Stimulated activated CD8-positive, alpha-beta memory T cell treated with anti-CD3 and anti-CD28 coated beads, Interleukin-4, amount 100 ng/mL, for 4 hours (primary cell): ENCODE measurements around the gene SMARCC1.
"Not testable (repeated sequence)": the region's sequence is repeated elsewhere in the genome, so short reads cannot be mapped to it uniquely, and the experiment has no call there.

Experiments used
- DNase-seq, 2 donors: peaks; one replicate each; pipeline ENCODE4 v3.0.0-alpha.2; 2020; ENCODE audit warnings: low read depth in 2 of 2, low spot score in 1 of 2

Gene SMARCC1

GRCh38 chr3:47772047-47772446, 9.6 kb downstream of the SMARCC1 start:
- no peak for DNase-seq

GRCh38 chr3:47766186-47766585, 15.5 kb downstream of the SMARCC1 start:
- DNase-seq = no peak

GRCh38 chr3:47762233-47762632, 19.5 kb downstream of the SMARCC1 start:
- DNase-seq = no peak

GRCh38 chr3:47761046-47761445, 20.6 kb downstream of the SMARCC1 start:
- DNase-seq = no peak

- DNase-seq = not testable (repeated sequence)
Measured at GRCh38 chr3:47760207-47760606, 21.5 kb downstream of the SMARCC1 start.

DNA sequence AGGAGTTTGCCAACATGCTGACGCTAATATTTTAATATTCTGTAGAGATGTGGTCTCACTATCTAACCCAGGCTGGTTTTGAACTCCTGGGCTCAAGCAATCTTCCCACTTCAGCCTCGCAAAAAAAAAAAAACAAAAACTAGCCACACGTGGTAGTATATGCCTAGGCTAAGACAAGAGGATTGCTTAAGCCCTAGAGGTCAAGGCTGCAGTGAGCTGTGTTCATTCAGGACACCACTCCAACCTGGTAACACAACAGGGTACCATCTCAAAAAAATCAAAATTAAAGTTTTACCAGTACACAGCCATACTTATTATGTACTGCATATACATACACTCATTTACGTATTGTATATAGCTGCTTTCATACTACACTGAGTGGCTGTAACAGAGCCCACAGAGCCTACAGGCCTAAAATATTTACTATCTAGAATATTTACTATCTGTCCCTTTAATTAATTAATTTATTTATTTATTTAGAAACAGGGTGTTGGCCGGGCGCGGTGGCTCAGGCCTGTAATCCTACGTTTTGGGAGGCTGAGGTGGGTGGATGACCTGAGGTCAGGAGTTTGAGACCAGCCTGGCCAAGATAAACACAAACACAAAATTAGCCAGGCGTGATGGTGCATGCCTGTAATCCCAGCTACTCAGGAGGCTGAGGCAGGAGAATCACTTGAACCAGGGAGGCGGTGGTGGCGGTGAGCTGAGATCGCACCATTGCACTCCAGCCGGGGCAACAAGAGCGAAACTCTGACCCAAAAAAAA, 23.2 kb downstream of the SMARCC1 start:
- DNase-seq = no peak

- no peak for DNase-seq
Measured at GRCh38 chr3:47752716-47753115, 29.0 kb downstream of the SMARCC1 start.

DNA sequence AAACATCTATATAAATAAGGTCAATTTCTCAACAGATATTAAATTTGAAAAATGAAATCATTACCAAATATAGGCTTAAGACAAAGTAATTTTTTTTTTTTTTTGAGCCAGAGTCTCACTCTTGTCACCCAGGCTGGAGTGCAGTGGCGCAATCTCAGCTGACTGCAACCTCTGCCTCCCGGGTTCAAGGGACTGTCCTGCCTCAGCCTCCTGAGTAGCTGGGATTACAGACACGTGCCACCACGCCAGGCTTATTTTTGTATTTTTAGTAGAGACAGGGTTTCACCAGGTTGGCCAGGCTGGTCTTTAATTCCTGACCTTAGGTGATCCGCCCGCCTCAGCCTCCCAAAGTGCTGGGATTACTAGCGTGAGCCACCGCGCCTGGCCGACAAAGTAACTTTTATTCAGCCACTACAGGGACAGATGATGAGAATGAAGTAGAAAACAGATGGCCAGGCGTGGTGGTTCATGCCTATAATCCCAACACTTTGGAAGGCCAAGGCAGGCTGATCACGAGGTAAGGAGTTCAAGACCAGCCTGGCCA, 30.8 kb downstream of the SMARCC1 start:
- DNase-seq = not testable (repeated sequence)

- DNase-seq = no peak
Measured at GRCh38 chr3:47747558-47747957, 34.1 kb downstream of the SMARCC1 start.

GRCh38 chr3:47746264-47746663, 35.4 kb downstream of the SMARCC1 start:
- no peak for DNase-seq

- DNase-seq = no peak
Measured at GRCh38 chr3:47743855-47744254, 37.8 kb downstream of the SMARCC1 start.

DNA sequence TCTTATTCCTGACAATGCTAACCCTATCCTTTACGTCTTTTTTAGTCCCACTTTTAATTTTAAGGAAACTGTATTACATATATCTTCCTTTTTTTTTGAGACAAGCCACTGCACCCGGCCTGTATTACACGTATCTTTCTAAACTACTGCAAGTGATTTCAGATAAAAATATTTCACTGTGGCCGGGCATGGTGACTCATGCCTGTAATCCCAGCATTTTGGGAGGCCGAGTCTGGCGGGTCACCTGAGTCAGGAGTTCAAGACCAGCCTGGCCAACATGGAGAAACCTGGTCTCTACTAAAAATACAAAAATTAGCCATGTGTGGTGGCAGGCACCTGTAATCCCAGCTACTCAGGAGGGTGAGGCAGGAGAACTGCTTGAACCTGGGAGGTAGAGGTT, 38.3 kb downstream of the SMARCC1 start:
- not testable (repeated sequence) for DNase-seq

GRCh38 chr3:47741925-47742324, 39.8 kb downstream of the SMARCC1 start:
- no peak for DNase-seq

GRCh38 chr3:47732143-47732542, 49.5 kb downstream of the SMARCC1 start:
- no peak for DNase-seq

GRCh38 chr3:47731061-47731460, 50.6 kb downstream of the SMARCC1 start:
- DNase-seq = no peak

- no peak for DNase-seq
Measured at GRCh38 chr3:47722859-47723258, 58.8 kb downstream of the SMARCC1 start.

- not testable (repeated sequence) for DNase-seq
Measured at GRCh38 chr3:47717448-47717847, 64.2 kb downstream of the SMARCC1 start.

GRCh38 chr3:47716656-47717055, 65.0 kb downstream of the SMARCC1 start:
- no peak for DNase-seq

DNA sequence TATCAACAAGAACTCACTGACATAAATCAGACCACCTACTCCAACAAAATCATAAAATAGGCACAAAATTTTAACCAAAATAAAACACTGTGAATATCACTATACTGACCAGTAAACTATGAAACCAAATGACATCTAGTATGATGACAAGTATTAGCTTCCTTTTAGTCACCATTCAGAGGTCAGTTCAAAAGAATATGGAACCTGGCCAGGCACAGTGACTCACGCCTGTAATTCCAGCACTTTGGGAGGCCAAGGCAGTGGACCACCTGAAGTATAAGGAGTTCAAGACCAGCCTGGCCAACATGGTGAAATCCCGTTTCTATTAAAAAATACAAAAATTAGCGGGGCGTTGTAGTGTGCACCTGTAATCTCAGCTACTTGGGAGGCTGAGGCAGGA, 65.8 kb downstream of the SMARCC1 start:
- DNase-seq = no peak

- DNase-seq = no peak
Measured at GRCh38 chr3:47714606-47715005, 67.1 kb downstream of the SMARCC1 start.

DNA sequence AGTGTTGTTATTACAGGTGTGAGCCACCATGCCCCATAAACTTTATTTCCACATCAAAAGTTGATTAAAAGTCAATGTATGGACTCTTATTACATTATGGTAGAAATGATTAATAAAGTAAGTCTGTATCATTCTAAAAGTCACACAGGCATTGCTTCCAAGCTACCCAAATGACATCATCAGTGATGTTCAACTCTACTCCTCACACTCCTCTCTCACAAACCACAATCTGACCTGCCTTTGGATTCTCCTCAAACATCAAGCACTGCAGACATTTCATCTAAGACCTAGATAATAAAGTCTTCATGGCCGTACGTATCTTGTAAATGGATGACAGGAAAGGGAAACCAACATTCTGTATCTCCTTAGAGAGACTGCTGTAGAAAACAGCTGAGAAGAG, 68.0 kb downstream of the SMARCC1 start:
- DNase-seq = no peak

DNA sequence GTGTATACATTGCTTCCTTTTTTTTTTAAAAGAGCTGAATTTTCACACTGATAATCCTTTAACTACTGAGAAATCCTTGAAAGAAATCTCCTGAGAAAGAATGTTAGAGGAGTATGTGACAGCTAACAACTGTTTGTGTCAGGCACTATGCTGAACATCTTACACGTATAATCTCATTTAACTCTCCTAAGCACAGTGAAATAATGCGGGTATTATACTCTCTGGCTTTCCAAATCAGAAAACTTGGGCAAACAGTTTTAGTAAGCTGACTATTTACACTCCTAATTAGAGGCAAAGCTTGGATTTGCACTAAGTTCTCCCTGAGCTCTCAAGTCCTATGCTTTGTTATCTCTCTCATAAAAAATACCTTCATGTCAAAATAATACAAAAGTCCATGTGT, 69.3 kb downstream of the SMARCC1 start:
- no peak for DNase-seq

DNA sequence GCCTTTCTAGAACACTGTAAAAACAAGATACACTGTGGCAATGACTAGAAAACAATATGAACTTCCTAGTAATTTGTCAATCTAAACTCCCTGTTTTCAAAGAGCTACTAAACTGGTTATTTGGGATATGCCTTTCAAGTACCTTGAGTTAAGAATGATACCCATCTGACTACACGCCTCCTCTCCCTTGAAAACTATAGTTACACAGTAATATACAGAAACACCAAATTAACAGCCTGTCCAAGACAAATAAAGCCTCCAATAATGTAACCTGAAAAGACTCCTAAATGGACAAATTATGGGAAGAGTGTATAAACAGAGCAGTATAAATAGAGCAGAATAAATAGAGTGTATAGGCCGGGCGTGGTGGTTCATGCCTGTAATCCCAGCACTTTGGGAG, 70.1 kb downstream of the SMARCC1 start:
- no peak for DNase-seq
